Uterus (tissue), 2 donors: ENCODE measurements around the gene GSTO2.

Experiments
- CTCF ChIP-seq, 4 experiments: fragments of 200-600 bp in 2 of 4; fragments of 450-650 bp in 2 of 4; sonication (generic) in 2 of 4; IDR thresholded peaks; one replicate each; pipeline ENCODE4 v1.5.1; 2016 to 2019; ENCODE audit warnings: antibody characterized with exemption in 4 of 4, mild to moderate bottlenecking in 2 of 4, moderate library complexity in 1 of 4
- POLR2A ChIP-seq, 2 donors: fragments of 450-650 bp; IDR thresholded peaks; one replicate each; pipeline ENCODE4 v1.6.1; 2016; ENCODE audit warnings: antibody characterized with exemption in 2 of 2, mild to moderate bottlenecking in 1 of 2, moderate library complexity in 1 of 2

GRCh38 chr10:104345515-104345914 is 76.5 kb downstream of the GSTO2 start:
- no peak for TF ChIP-seq CTCF (IDR thresholded peaks at IDR 0.05)
- TF ChIP-seq POLR2A (IDR thresholded peaks at IDR 0.05) = no peak
